NCI-H187 (cell line): ENCODE measurements around the gene GLUL.

Source experiments
- DNase-seq, 2 experiments: peaks; one replicate each; lab custom pipeline; 2025; lab: John Stamatoyannopoulos, UW

GLUL gene

GRCh38 chr1:182391362-182392049, at the start of gene GLUL:
GLUL (minus strand) TSS chr1:182391790; CDS start chr1:182388737, 3,053 bp downstream.
- peak; percentile 98 to 99 for DNase-seq

- DNase-seq, result no peak
Observed at GRCh38 chr1:182438326-182438725, 46.7 kb upstream of the GLUL start.

- no peak for DNase-seq
Observed at GRCh38 chr1:182433580-182433979, 42.0 kb upstream of the GLUL start.

- DNase-seq, result no peak
Observed at GRCh38 chr1:182431278-182431677, 39.7 kb upstream of the GLUL start.

GRCh38 chr1:182430263-182431068, 38.9 kb upstream of the GLUL start:
- no peak for DNase-seq

GRCh38 chr1:182428043-182428442, 36.5 kb upstream of the GLUL start:
- DNase-seq, result no peak

- no peak for DNase-seq
Observed at GRCh38 chr1:182426442-182427430, 35.1 kb upstream of the GLUL start.

GRCh38 chr1:182415789-182416188, 24.2 kb upstream of the GLUL start:
- DNase-seq, result no peak

- no peak for DNase-seq
Observed at GRCh38 chr1:182413969-182414368, 22.4 kb upstream of the GLUL start.

- DNase-seq, result no peak
Observed at GRCh38 chr1:182413486-182413885, 21.9 kb upstream of the GLUL start.

GRCh38 chr1:182410620-182411273, 19.2 kb upstream of the GLUL start:
- no peak for DNase-seq

- no peak for DNase-seq
Observed at GRCh38 chr1:182410138-182410537, 18.5 kb upstream of the GLUL start.

GRCh38 chr1:182408435-182409075, 17.0 kb upstream of the GLUL start:
- no peak for DNase-seq

- DNase-seq, result no peak
Observed at GRCh38 chr1:182407724-182408123, 16.1 kb upstream of the GLUL start.

GRCh38 chr1:182406012-182406411, 14.4 kb upstream of the GLUL start:
- no peak for DNase-seq

GRCh38 chr1:182405578-182405977, 14.0 kb upstream of the GLUL start:
- no peak for DNase-seq

- no peak for DNase-seq
Observed at GRCh38 chr1:182404781-182405180, 13.2 kb upstream of the GLUL start.

GRCh38 chr1:182400567-182400966, 9.0 kb upstream of the GLUL start, which contains the start of gene TEDDM1:
TEDDM1 (minus strand) TSS chr1:182400667; CDS start chr1:182400485, 182 bp downstream.
- no peak for DNase-seq

- no peak for DNase-seq
Observed at GRCh38 chr1:182397653-182398393, 6.2 kb upstream of the GLUL start.

GRCh38 chr1:182395906-182396305, 4.3 kb upstream of the GLUL start:
- no peak for DNase-seq
